Sigmoid colon (tissue), 7 donors: ENCODE results near the gene PARVB. TPM values are rescaled to one million over a fixed set of nuclear protein-coding genes. Genes with fewer than 3 reads are reported as not detected.

Experiments used
- DNase-seq: peaks from one replicate; pipeline ENCODE4 v3.0.0-alpha.2; 2019
- H3K27ac ChIP-seq, 4 donors: fragments of 200-600 bp; sonication (generic); one replicate each; pipeline ENCODE4 v1.5.1; 2016 to 2019; ENCODE audit warnings: mild to moderate bottlenecking in 1 of 4
- H3K27me3 ChIP-seq, 3 donors: fragments of 200-600 bp; sonication (generic); one replicate each; pipeline ENCODE4 v1.5.1; 2019; ENCODE audit warnings: mild to moderate bottlenecking in 1 of 3
- H3K36me3 ChIP-seq, 4 donors: fragments of 200-600 bp; sonication (generic); one replicate each; pipeline ENCODE4 v1.5.1; 2016 to 2019
- H3K4me1 ChIP-seq, 4 donors: fragments of 200-600 bp; sonication (generic); one replicate each; pipeline ENCODE4 v1.5.1; 2017 to 2019
- H3K4me3 ChIP-seq, 4 donors: fragments of 200-600 bp; sonication (generic); one replicate each; pipeline ENCODE4 v1.5.1; 2017 to 2019; ENCODE audit warnings: mild to moderate bottlenecking in 2 of 4, moderate library complexity in 1 of 4
- H3K9me3 ChIP-seq, 4 donors: fragments of 200-600 bp in 3 of 4; sonication (generic) in 3 of 4; one replicate each; pipeline versions ENCODE4 v1.5.1 to v1.6.1; 2013 to 2019
- EP300 ChIP-seq, 4 donors: sonication (generic); formaldehyde crosslinking; IDR thresholded peaks; one replicate each; pipeline ENCODE4 v1.6.1; 2017; ENCODE audit warnings: antibody characterized with exemption in 4 of 4
- POLR2A ChIP-seq, 2 donors: fragments of 450-650 bp; IDR thresholded peaks; one replicate each; pipeline ENCODE4 v1.6.1; 2016; ENCODE audit warnings: antibody characterized with exemption in 2 of 2, mild to moderate bottlenecking in 2 of 2, moderate library complexity in 2 of 2
- POLR2AphosphoS5 ChIP-seq, 4 donors: sonication (generic); formaldehyde crosslinking; IDR thresholded peaks; one replicate each; pipeline ENCODE4 v1.6.1; 2017; ENCODE audit warnings: antibody characterized with exemption in 4 of 4
- WGBS, 2 donors: extraction: QIAGEN DNeasy Blood & Tissue Kit; methylation state at CpG; one replicate each; pipeline ENCODE4 v1.1.7; 2013; 5-methylcytosine and 5-hydroxymethylcytosine counted together
- intact Hi-C: fragments of 100-400 bp; cut with DNase I; formaldehyde crosslinking; loops from one replicate; pipeline ENCODE4 v1.15.1; 2023
- polyA plus RNA-seq, 3 donors: library from polyadenylated mRNA; stranded (reverse); fragments of 200-250 nt; gene quantifications; one replicate each; pipeline ENCODE4 v1.2.3, GENCODE V29; 2013
- total RNA-seq, 4 donors: library from RNA; depleted of rRNA; stranded (reverse); fragments of >200 nt; gene quantifications; one replicate each; pipeline ENCODE4 v1.1.0, GENCODE V29; 2016
- TF ChIP-seq, protein P1 (sequence below), 4 experiments: fragments of 450-650 bp in 3 of 4; fragments of 200-600 bp in 1 of 4; IDR thresholded peaks; one replicate each; pipeline ENCODE4 v1.5.1; 2016 to 2019; ENCODE audit warnings: antibody characterized with exemption in 4 of 4, mild to moderate bottlenecking in 3 of 4, moderate library complexity in 2 of 4
- donor health status: healthy with polysubstance abuse.
- donor health status: Bipolar disorder and iron deficiency.
- donor health status: healthy.

The PARVB gene
- total and polyA plus RNA-seq, 7 donors = 6.9 to 21.6 (median 18.9) TPM

GRCh38 chr22:44002997-44003396 is 21.1 kb upstream of the PARVB start:
- H3K4me1 ChIP-seq = no peaks in the 10 kb centered on the region
- no peak overlapping the region for H3K4me3 ChIP-seq
- H3K27ac ChIP-seq = no peak overlapping the region
- TF ChIP-seq, protein P1, sequence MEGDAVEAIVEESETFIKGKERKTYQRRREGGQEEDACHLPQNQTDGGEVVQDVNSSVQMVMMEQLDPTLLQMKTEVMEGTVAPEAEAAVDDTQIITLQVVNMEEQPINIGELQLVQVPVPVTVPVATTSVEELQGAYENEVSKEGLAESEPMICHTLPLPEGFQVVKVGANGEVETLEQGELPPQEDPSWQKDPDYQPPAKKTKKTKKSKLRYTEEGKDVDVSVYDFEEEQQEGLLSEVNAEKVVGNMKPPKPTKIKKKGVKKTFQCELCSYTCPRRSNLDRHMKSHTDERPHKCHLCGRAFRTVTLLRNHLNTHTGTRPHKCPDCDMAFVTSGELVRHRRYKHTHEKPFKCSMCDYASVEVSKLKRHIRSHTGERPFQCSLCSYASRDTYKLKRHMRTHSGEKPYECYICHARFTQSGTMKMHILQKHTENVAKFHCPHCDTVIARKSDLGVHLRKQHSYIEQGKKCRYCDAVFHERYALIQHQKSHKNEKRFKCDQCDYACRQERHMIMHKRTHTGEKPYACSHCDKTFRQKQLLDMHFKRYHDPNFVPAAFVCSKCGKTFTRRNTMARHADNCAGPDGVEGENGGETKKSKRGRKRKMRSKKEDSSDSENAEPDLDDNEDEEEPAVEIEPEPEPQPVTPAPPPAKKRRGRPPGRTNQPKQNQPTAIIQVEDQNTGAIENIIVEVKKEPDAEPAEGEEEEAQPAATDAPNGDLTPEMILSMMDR (IDR thresholded peaks at IDR 0.05) = no peak
- TF ChIP-seq POLR2AphosphoS5 (IDR thresholded peaks at IDR 0.05) (no peak), POLR2A (IDR thresholded peaks at IDR 0.05) (no peak), EP300 (IDR thresholded peaks at IDR 0.05) (no peak)
- intact Hi-C loops = no loop called here
- WGBS, 2 donors = 91 to 93% methylated on average over 8 of the region's 8 CpGs
- H3K9me3 ChIP-seq = no peaks in the 10 kb centered on the region
- no peaks in the 10 kb centered on the region for H3K27me3 ChIP-seq
- DNase-seq = no peak
- H3K36me3 ChIP-seq = peaks cover 0 to 19% (median 0%) of the 10 kb centered on the region in 4 donors

DNA sequence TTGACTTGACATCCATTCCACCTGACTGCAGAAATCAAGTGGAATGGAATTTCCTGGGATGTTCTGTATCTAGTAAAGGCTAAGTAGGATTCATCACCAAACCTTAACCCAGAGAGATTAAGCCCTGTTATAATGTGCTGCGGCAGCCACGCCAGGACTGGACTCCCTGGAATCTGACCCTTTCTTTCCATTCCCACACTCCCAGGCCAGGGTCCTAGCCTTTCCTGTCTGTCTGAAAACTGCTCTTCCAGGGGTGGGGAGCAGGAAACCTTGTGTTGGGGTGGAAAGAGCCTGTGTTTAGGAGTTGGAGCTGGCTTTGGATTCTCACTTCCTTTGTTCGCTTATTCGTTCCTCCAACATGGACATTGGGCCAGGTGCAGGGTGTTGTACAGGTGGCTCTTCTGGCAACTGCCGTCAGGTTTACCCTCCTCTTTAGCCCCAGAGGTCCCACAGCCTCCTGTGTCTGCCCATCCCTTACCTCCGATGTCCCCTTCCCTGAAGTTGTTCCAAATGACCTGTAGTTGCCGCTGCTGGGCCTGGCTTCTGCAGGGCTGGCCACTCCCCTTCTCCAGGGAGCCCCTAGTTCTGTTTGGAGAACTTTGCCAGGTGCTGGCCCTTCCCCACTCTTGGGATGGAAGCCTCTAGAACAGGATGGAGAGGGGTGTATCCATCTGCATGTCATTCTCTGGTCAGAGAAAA is 20.5 kb upstream of the PARVB start:
- no peak overlapping the region for H3K27ac ChIP-seq
- no peaks in the 10 kb centered on the region for H3K9me3 ChIP-seq
- no peaks in the 10 kb centered on the region for H3K4me1 ChIP-seq
- TF ChIP-seq POLR2A (IDR thresholded peaks at IDR 0.05) = no peak
- no peak for TF ChIP-seq EP300 (IDR thresholded peaks at IDR 0.05)
- TF ChIP-seq, protein P1 (IDR thresholded peaks at IDR 0.05) = no peak
- no peak for TF ChIP-seq POLR2AphosphoS5 (IDR thresholded peaks at IDR 0.05)
- H3K4me3 ChIP-seq = no peak overlapping the region
- H3K27me3 ChIP-seq = no peaks in the 10 kb centered on the region
- no peak for DNase-seq
- H3K36me3 ChIP-seq = peaks cover 0 to 13% (median 0%) of the 10 kb centered on the region in 4 donors
- WGBS, 2 donors = 84 to 90% methylated on average over 7 of the region's 7 CpGs
- intact Hi-C loops = no loop called here

- H3K36me3 ChIP-seq = peaks cover 0 to 8% (median 0%) of the 10 kb centered on the region in 4 donors
- DNase-seq = no peak
These were observed 20.0 kb upstream of the PARVB start for GRCh38 chr22:44004104-44004460.

GRCh38 chr22:44005524-44005923 is 18.6 kb upstream of the PARVB start:
- H3K4me3 ChIP-seq = no peak overlapping the region
- 83 to 95% methylated on average over 4 of the region's 4 CpGs for WGBS, 2 donors
- peak; percentile 2 for DNase-seq
- H3K27ac ChIP-seq = no peak overlapping the region
- H3K9me3 ChIP-seq = no peaks in the 10 kb centered on the region
- no peaks in the 10 kb centered on the region for H3K36me3 ChIP-seq
- intact Hi-C loops = no loop called here
- no peaks in the 10 kb centered on the region for H3K4me1 ChIP-seq
- H3K27me3 ChIP-seq = no peaks in the 10 kb centered on the region
- TF ChIP-seq EP300 (IDR thresholded peaks at IDR 0.05) = no peak
- TF ChIP-seq, protein P1 (IDR thresholded peaks at IDR 0.05) = no peak
- no peak for TF ChIP-seq POLR2A (IDR thresholded peaks at IDR 0.05)
- no peak for TF ChIP-seq POLR2AphosphoS5 (IDR thresholded peaks at IDR 0.05)

More at GRCh38 chr22:44004104-44004460, 20.0 kb upstream of the PARVB start:
- no peaks in the 10 kb centered on the region for H3K4me1 ChIP-seq
- no peak for TF ChIP-seq EP300 (IDR thresholded peaks at IDR 0.05)
- TF ChIP-seq POLR2A (IDR thresholded peaks at IDR 0.05) = no peak
- H3K27ac ChIP-seq = no peak overlapping the region
- WGBS, 2 donors = 94 to 95% methylated on average over 7 of the region's 7 CpGs
- no peaks in the 10 kb centered on the region for H3K9me3 ChIP-seq
- H3K27me3 ChIP-seq = no peaks in the 10 kb centered on the region
- intact Hi-C loops = no loop called here
- H3K4me3 ChIP-seq = no peak overlapping the region

GRCh38 chr22:44012162-44012561 is 11.9 kb upstream of the PARVB start:
- intact Hi-C loops = no loop called here

More at GRCh38 chr22:44012162-44012561, 11.9 kb upstream of the PARVB start:
- DNase-seq = no peak
- H3K4me3 ChIP-seq = no peak overlapping the region
- no peak overlapping the region for H3K27ac ChIP-seq
- H3K4me1 ChIP-seq = no peaks in the 10 kb centered on the region
- no peaks in the 10 kb centered on the region for H3K27me3 ChIP-seq
- TF ChIP-seq EP300 (IDR thresholded peaks at IDR 0.05) (no peak), POLR2AphosphoS5 (IDR thresholded peaks at IDR 0.05) (no peak), POLR2A (IDR thresholded peaks at IDR 0.05) (no peak)
- TF ChIP-seq, protein P1 (IDR thresholded peaks at IDR 0.05) = no peak
- WGBS, 2 donors = 76 to 86% methylated on average over 5 of the region's 5 CpGs
- H3K9me3 ChIP-seq = no peaks in the 10 kb centered on the region
- H3K36me3 ChIP-seq = no peaks in the 10 kb centered on the region
